Measurements from ENCODE around the gene ADCY5. TPM values are rescaled to one million over a fixed set of nuclear protein-coding genes. Genes with fewer than 3 reads are reported as not detected.

ADCY5 gene
- total RNA-seq, 1 donor from 2014 or later, result not detected

GRCh38 chr3:123442908-123443307 lies 6.0 kb downstream of the ADCY5 start:
- DNase-seq (ENCODE audit: low read depth) (no peak), FAIRE-seq (no peak)
- Histone ChIP-seq H3K4me3 (ENCODE audit: low read depth, low read length) (no peak overlapping the region), H3K36me3 (ENCODE audit: control insufficient read depth, insufficient read depth, low read length) (no peaks in the 10 kb centered on the region), H3K27me3 (ENCODE audit: control insufficient read depth, insufficient read depth, low read length) (peaks cover 13% of the 10 kb centered on the region)
- TF ChIP-seq, protein P1, sequence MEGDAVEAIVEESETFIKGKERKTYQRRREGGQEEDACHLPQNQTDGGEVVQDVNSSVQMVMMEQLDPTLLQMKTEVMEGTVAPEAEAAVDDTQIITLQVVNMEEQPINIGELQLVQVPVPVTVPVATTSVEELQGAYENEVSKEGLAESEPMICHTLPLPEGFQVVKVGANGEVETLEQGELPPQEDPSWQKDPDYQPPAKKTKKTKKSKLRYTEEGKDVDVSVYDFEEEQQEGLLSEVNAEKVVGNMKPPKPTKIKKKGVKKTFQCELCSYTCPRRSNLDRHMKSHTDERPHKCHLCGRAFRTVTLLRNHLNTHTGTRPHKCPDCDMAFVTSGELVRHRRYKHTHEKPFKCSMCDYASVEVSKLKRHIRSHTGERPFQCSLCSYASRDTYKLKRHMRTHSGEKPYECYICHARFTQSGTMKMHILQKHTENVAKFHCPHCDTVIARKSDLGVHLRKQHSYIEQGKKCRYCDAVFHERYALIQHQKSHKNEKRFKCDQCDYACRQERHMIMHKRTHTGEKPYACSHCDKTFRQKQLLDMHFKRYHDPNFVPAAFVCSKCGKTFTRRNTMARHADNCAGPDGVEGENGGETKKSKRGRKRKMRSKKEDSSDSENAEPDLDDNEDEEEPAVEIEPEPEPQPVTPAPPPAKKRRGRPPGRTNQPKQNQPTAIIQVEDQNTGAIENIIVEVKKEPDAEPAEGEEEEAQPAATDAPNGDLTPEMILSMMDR (IDR thresholded peaks at IDR 0.05; ENCODE audit: insufficient read depth, low read length, severe bottlenecking), result no peak

GRCh38 chr3:123442125-123442524 lies 6.8 kb downstream of the ADCY5 start:
- DNase-seq (ENCODE audit: low read depth), result no peak
- peaks cover 13% of the 10 kb centered on the region for H3K27me3 ChIP-seq (ENCODE audit: control insufficient read depth, insufficient read depth, low read length)
- no peak for FAIRE-seq
- H3K36me3 ChIP-seq (ENCODE audit: control insufficient read depth, insufficient read depth, low read length), result no peaks in the 10 kb centered on the region
- TF ChIP-seq, protein P1 (IDR thresholded peaks at IDR 0.05; ENCODE audit: insufficient read depth, low read length, severe bottlenecking), result no peak
- H3K4me3 ChIP-seq (ENCODE audit: low read depth, low read length), result no peak overlapping the region

DNA sequence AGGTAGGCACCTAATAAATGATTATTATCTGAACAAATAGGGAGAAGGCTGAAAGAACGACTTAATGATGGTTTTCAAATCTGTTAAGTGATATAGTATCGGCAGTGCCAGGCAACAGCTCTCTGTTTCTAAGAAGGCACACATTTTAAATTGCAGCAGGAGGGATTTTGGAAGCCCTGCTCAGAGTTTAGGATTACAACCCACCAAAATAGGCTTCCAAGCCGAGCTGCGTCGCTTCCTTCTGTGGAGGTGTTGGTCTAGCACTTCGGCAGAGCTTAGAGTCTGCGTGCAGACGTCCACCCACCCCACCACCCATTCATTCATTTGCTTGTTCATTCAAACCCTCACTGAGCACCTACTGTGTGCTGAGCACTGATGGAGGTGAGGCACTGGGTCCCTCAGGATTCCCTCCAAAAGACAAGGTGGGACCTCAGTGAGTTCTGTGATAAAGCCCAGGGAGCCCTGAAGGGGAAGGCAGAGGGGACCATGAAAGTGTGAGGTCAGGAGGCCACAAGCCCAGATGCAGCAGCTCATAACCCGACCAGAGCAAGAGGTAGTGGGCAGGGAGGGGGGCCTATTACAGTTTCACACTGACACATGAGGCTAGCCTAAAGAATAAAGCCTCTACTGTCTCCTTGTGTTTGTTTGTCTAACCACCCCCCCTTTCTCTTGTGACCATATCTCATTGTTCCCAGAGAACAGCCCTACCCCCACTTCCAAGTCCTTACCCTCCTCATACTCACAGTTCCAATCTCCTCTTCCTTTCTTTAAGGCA lies 8.9 kb downstream of the ADCY5 start:
- Histone ChIP-seq H3K4me3 (ENCODE audit: low read depth, low read length) (no peak overlapping the region), H3K36me3 (ENCODE audit: control insufficient read depth, insufficient read depth, low read length) (no peaks in the 10 kb centered on the region), H3K27me3 (ENCODE audit: control insufficient read depth, insufficient read depth, low read length) (peaks cover 5% of the 10 kb centered on the region)
- TF ChIP-seq, protein P1 (IDR thresholded peaks at IDR 0.05; ENCODE audit: insufficient read depth, low read length, severe bottlenecking), result no peak
- FAIRE-seq (no peak), DNase-seq (ENCODE audit: low read depth) (no peak)

- H3K4me3 ChIP-seq (ENCODE audit: low read depth, low read length), result no peak overlapping the region
Measured at GRCh38 chr3:123432832-123433523, 15.9 kb downstream of the ADCY5 start.

DNA sequence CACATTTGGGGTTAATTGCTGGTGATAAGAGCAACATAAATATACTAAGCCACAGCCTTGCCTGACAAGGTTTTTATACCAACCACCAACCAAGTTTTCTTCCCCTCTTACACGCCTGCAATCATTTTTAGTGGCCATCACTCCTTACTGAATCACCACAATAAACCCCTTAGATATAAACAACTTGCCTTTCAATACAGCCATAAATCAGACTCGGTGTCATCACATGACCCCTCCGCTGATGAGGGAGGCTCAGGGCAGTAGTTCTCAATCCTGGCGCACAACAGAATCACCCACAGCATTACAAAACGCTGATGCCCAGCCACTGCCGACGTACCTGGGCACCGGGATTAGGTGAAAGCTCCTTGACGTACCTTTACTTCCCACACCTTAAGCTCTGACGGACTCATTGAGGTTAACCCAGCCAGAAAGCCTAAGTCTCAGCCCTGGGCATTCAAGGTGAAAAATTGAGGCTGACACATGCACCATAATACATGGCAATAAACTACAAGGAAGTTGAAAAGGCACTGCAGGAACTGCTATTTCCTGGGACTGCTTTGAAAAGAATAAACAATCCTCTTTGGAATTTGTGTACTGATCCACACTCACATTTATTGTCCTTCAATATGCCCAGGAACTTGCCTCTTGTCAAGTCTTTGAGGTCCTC lies 17.1 kb downstream of the ADCY5 start:
- H3K27me3 ChIP-seq (ENCODE audit: control insufficient read depth, insufficient read depth, low read length), result peaks cover 2% of the 10 kb centered on the region
- DNase-seq (ENCODE audit: low read depth), result no peak
- no peaks in the 10 kb centered on the region for H3K36me3 ChIP-seq (ENCODE audit: control insufficient read depth, insufficient read depth, low read length)
- no peak for FAIRE-seq
- TF ChIP-seq, protein P1 (IDR thresholded peaks at IDR 0.05; ENCODE audit: insufficient read depth, low read length, severe bottlenecking), result no peak
- H3K4me3 ChIP-seq (ENCODE audit: low read depth, low read length), result no peak overlapping the region

More at GRCh38 chr3:123432832-123433523, 15.9 kb downstream of the ADCY5 start:
- peaks cover 4% of the 10 kb centered on the region for H3K27me3 ChIP-seq (ENCODE audit: control insufficient read depth, insufficient read depth, low read length)
- TF ChIP-seq, protein P1 (IDR thresholded peaks at IDR 0.05; ENCODE audit: insufficient read depth, low read length, severe bottlenecking), result no peak
- no peak for FAIRE-seq
- no peaks in the 10 kb centered on the region for H3K36me3 ChIP-seq (ENCODE audit: control insufficient read depth, insufficient read depth, low read length)
- no peak for DNase-seq (ENCODE audit: low read depth)

Data from bronchial epithelial cell (primary cell).